PC-3 (cell line): ENCODE measurements around the gene PRH2.

Experiments
- CTCF ChIP-seq: fragments of 300-600 bp; sonication (generic); conservative IDR thresholded peaks from 2 replicates; pipeline ENCODE4 v1.5.1; 2017; ENCODE audit warnings: antibody characterized with exemption, low read depth, mild to moderate bottlenecking, low read length
- EZH2 ChIP-seq: fragments of 300-600 bp; sonication (generic); IDR thresholded peaks from one replicate; pipeline ENCODE4 v1.6.1; 2017; ENCODE audit warnings: antibody characterized with exemption, mild to moderate bottlenecking, low read length; ENCODE audit not compliant: unreplicated experiment
- EZH2phosphoT487 ChIP-seq: fragments of 300-600 bp; sonication (generic); IDR thresholded peaks from 2 replicates; pipeline ENCODE4 v1.6.1; 2018; ENCODE audit warnings: mild to moderate bottlenecking, antibody characterized with exemption, low read length, borderline replicate concordance

GRCh38 chr12:10919809-10920208 is 9.2 kb upstream of the PRH2 start:
- no peak for TF ChIP-seq EZH2
- no peak for TF ChIP-seq CTCF
- TF ChIP-seq EZH2phosphoT487 = no peak
